Measurements from ENCODE around the gene MSL2.

GRCh38 chr3:136211547-136211946, 15.4 kb upstream of the MSL2 start:
- TF ChIP-seq CTCF (IDR thresholded peaks at IDR 0.05) (no peak), POLR2A (IDR thresholded peaks at IDR 0.05) (no peak), EP300 (IDR thresholded peaks at IDR 0.05) (no peak)
